ENCODE measurements around the gene GTF2H4. TPM values are rescaled to one million over a fixed set of nuclear protein-coding genes. Genes with fewer than 3 reads are reported as not detected.

GTF2H4 gene
- total RNA-seq, 2 donors from 2014 or later, result 14.9 to 42.2 TPM

- Histone ChIP-seq H3K9me3 (no peaks in the 10 kb centered on the region), H3K36me3 (peaks cover 1% of the 10 kb centered on the region), H3K4me1 (ENCODE audit: control insufficient read depth in 1 of 2, low read depth in 2 of 2) (peaks cover 19 to 43% of the 10 kb centered on the region in 2 donors), H3K4me3 (peak overlapping the region; percentile 92), H3K27me3 (replicated peaks; ENCODE audit: insufficient read depth) (no peaks in the 10 kb centered on the region), H3K27ac (peak overlapping the region; percentile 78 to 89)
- DNase-seq (ENCODE audit: low spot score) (no peak), ATAC-seq (ENCODE audit: insufficient number of reproducible peaks, low FRiP score, low read depth) (peak; percentile 54)
- TF ChIP-seq CTCF (IDR thresholded peaks at IDR 0.05), result no peak
Measured at GRCh38 chr6:30884521-30885480, 23.2 kb upstream of the GTF2H4 start.

- peaks cover 8% of the 10 kb centered on the region for H3K36me3 ChIP-seq
- peak overlapping the region; percentile 92 for H3K4me3 ChIP-seq
- H3K27me3 ChIP-seq (replicated peaks; ENCODE audit: insufficient read depth), result no peaks in the 10 kb centered on the region
- no peak for ATAC-seq (ENCODE audit: insufficient number of reproducible peaks, low FRiP score, low read depth)
- H3K27ac ChIP-seq, result peak overlapping the region; percentile 78 to 89
- no peak for TF ChIP-seq CTCF (IDR thresholded peaks at IDR 0.05)
- no peaks in the 10 kb centered on the region for H3K9me3 ChIP-seq
- DNase-seq (ENCODE audit: low spot score), result no peak
- peaks cover 19 to 43% of the 10 kb centered on the region in 2 donors for H3K4me1 ChIP-seq (ENCODE audit: control insufficient read depth in 1 of 2, low read depth in 2 of 2)
Measured at GRCh38 chr6:30885481-30885998, 22.5 kb upstream of the GTF2H4 start.

- no peaks in the 10 kb centered on the region for H3K27me3 ChIP-seq (replicated peaks; ENCODE audit: insufficient read depth)
- H3K4me1 ChIP-seq (ENCODE audit: control insufficient read depth in 1 of 2, low read depth in 2 of 2), result peaks cover 19 to 43% of the 10 kb centered on the region in 2 donors
- no peaks in the 10 kb centered on the region for H3K9me3 ChIP-seq
- H3K27ac ChIP-seq, result no peak overlapping the region
- ATAC-seq (ENCODE audit: insufficient number of reproducible peaks, low FRiP score, low read depth) (no peak), DNase-seq (ENCODE audit: low spot score) (no peak)
- peak overlapping the region; percentile 92 for H3K4me3 ChIP-seq
- TF ChIP-seq CTCF (IDR thresholded peaks at IDR 0.05), result no peak
- H3K36me3 ChIP-seq, result peaks cover 16% of the 10 kb centered on the region
Measured at GRCh38 chr6:30885999-30886896, 21.8 kb upstream of the GTF2H4 start.

DNA sequence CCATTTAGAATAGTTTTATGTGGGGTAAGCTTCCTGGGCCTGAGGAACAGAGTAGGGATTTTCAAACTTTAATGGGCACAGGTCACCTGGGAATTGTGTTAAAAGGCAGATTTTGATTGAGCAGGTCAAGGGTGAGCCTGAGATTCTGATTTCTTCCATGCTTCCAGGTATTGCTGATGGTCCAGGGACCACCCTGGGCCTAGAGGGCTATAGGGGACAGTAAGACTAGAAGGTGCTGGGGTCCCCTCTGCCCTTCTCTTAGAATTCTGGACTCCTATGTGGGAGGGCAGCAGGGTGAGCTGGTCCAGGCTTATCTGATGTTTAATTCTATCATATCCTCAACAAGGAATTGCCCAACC, 21.1 kb upstream of the GTF2H4 start:
- ATAC-seq (ENCODE audit: insufficient number of reproducible peaks, low FRiP score, low read depth) (no peak), DNase-seq (ENCODE audit: low spot score) (no peak)
- H3K9me3 ChIP-seq, result no peaks in the 10 kb centered on the region
- no peaks in the 10 kb centered on the region for H3K27me3 ChIP-seq (replicated peaks; ENCODE audit: insufficient read depth)
- no peak overlapping the region for H3K27ac ChIP-seq
- H3K36me3 ChIP-seq, result peaks cover 16% of the 10 kb centered on the region
- H3K4me1 ChIP-seq (ENCODE audit: control insufficient read depth in 1 of 2, low read depth in 2 of 2), result peaks cover 19 to 43% of the 10 kb centered on the region in 2 donors
- TF ChIP-seq CTCF (IDR thresholded peaks at IDR 0.05), result no peak
- H3K4me3 ChIP-seq, result no peak overlapping the region

All from thoracic aorta (tissue), 2 donors.